BLaER1 (cell line): ENCODE measurements around the gene ACCS.

Experiments
- H3K27ac ChIP-seq: shearing (Covaris generic); formaldehyde crosslinking; 2 replicates; pipeline ENCODE4 v1.8.1; 2022
- H3K27me3 ChIP-seq: shearing (Covaris generic); formaldehyde crosslinking; 2 replicates; pipeline ENCODE4 v1.8.1; 2022
- H3K36me3 ChIP-seq: shearing (Covaris generic); formaldehyde crosslinking; 2 replicates; pipeline ENCODE4 v1.8.1; 2022
- H3K4me1 ChIP-seq: shearing (Covaris generic); formaldehyde crosslinking; 2 replicates; pipeline ENCODE4 v1.8.1; 2022
- H3K4me2 ChIP-seq: shearing (Covaris generic); formaldehyde crosslinking; 2 replicates; pipeline ENCODE4 v1.8.1; 2022
- H3K4me3 ChIP-seq: shearing (Covaris generic); formaldehyde crosslinking; 2 replicates; pipeline ENCODE4 v1.8.1; 2022
- H3K9ac ChIP-seq: shearing (Covaris generic); formaldehyde crosslinking; 2 replicates; pipeline ENCODE4 v1.8.1; 2022
- H3K9me3 ChIP-seq: shearing (Covaris generic); formaldehyde crosslinking; 2 replicates; pipeline ENCODE4 v1.8.1; 2022
- H4K20me1 ChIP-seq: shearing (Covaris generic); formaldehyde crosslinking; 2 replicates; pipeline ENCODE4 v1.8.1; 2022
- Cebpa-rat ChIP-seq: shearing (Covaris generic); IDR thresholded peaks from 2 replicates; pipeline ENCODE4 v1.8.1; 2022

The ACCS gene, protein sequence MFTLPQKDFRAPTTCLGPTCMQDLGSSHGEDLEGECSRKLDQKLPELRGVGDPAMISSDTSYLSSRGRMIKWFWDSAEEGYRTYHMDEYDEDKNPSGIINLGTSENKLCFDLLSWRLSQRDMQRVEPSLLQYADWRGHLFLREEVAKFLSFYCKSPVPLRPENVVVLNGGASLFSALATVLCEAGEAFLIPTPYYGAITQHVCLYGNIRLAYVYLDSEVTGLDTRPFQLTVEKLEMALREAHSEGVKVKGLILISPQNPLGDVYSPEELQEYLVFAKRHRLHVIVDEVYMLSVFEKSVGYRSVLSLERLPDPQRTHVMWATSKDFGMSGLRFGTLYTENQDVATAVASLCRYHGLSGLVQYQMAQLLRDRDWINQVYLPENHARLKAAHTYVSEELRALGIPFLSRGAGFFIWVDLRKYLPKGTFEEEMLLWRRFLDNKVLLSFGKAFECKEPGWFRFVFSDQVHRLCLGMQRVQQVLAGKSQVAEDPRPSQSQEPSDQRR

DNA sequence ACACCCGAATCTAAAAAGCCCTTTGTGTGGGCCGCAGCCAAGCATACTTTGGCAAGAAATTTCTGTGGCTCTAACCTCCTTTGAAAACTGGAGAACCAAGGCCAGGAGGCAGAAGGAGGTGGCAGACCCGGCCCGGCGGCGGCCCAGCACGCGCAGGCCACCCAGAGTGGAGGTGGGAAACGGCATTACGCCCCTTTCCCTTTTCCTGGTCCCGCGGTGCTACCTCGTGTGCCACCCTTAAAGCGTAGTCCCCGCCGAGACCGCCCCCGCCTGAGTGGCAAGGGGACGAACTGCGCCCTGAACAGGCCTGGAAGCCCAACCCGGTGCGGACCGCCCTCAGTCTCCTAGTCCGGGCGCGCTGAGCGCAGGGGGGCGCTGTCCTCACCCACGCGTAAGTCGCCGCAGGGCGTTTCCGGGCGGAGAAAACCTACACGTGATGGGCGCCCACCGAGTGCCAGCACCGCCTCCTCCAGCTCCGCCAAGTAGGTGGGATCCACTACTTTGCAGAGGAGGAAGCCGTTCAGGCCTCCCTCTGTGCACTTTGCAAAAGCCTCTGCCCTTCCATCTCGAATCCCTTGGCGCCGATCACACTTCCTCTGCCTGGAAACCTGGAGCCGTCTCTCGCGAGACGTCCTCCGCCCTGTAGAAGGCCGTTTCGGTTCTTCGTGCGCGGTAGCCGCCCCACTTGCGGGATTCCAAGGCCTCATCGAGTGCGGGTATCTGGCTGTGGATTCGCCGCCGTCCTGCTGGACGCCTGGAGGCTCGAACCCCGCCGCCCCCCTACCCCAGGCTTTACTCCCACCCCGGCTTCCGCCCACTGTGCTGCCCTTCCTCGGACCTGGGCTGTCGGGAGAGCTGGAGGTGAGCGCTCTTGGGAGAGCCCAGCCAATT, at the start of gene ACCS:
Gene ACCS, plus strand, starts transcription at position 430 of the 891 bp plus-strand sequence. CDS start 1,358 bp downstream, outside the sequence.
- Histone ChIP-seq H3K27me3 (peaks cover 15% of the 10 kb centered on the region), H3K9ac (peak within 1 kb of the TSS; percentile 51), H3K27ac (0 out of 2 replicates have a peak within 1 kb of the TSS, but pooled peaks have one; percentile 28), H3K4me1 (0 out of 2 replicates have a peak, but pooled peaks cover 5% of the 10 kb centered on the region), H3K9me3 (peaks cover 13% of the 10 kb centered on the region; the same call in 1 of the 2 replicates), H4K20me1 (no peaks in the 10 kb centered on the region), H3K36me3 (no peaks in the 10 kb centered on the region), H3K4me3 (peak within 1 kb of the TSS; percentile 59), H3K4me2 (peak within 1 kb of the TSS; percentile 70)
- TF ChIP-seq Cebpa-rat, result no peak

DNA sequence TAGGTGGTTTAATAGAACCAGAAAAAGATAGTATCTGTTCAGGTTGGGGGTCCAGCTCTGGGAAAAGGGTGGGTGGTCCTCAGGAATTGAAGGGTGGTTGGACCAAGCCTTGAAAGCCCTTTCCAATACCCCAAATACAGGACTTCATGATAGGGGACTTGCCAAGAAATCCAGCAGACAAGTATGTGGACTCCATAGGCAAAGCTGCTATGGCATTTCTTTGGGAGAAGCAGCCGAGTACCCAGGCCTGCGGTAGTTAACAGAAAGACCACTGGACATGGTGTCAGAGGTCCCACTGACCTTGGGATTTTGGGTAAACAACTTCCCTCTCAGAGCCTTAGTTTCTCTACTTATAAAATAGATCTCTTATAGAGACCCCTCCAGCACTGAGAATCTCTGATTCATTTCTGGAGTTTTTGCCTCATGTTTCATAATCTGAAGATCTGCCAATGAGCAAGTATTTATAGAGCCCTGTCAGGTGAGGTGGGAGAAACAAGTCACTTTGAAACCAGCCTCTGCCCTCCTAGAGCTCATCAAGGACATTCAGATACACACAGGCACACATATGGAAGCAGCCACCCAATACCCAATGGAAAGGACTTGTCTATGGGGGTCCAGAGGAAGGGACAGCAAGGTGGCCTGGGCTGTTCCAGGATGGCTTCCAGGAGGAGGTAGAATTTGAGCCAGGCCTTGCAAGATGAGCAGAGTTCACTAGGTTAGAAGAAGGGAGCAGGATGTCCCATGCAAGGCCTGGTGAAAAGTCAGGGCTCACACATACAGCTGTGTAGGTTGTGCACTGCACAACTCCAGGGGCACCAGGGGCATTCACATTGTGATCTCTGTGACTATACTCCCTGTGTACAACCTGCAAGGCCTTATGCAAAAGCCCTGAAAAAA, 49.3 kb upstream of the ACCS start:
- Histone ChIP-seq H3K4me3 (no peak overlapping the region), H3K9ac (no peak overlapping the region), H3K36me3 (no peaks in the 10 kb centered on the region), H3K4me1 (peaks cover 7% of the 10 kb centered on the region), H3K4me2 (peak overlapping the region; percentile 14; the same call in 1 of the 2 replicates), H4K20me1 (no peaks in the 10 kb centered on the region), H3K27me3 (no peaks in the 10 kb centered on the region), H3K9me3 (peaks cover 2% of the 10 kb centered on the region; the same call in 1 of the 2 replicates), H3K27ac (no peak overlapping the region)
- TF ChIP-seq Cebpa-rat, result no peak

DNA sequence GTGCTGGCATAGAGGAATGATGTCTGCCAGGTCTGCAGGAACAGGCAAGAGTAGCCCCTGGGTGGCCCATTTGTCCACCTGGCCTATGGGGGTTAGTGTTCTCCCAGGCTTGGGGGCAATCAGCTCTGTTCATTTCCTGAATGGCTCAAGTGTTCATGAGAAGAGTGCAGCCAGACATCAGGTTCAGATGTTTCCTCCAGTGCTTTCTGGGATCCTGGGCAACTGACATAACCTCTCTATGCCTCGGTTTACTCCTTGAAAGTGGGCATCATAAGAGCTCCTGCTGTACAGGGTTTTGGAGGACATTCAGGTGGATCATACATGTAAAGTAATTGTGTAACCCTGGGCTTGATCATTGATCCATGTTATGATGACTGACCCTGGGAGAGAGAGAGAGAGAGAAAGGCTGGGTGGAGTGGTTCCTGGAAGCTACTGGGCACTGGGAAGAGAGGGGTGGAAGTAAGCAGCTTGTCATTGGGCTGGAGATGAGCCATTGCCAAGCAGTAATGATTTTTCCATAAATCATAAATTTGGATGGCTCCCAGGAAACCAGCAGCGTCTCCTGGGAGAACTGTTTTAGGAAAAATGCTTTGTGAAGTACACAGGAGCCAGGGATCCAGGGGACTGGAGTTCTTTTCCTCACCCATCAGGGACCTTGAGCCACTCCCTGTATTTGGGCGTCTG, 48.5 kb upstream of the ACCS start:
- no peaks in the 10 kb centered on the region for H4K20me1 ChIP-seq
- no peak overlapping the region for H3K4me2 ChIP-seq
- H3K4me1 ChIP-seq, result peaks cover 7% of the 10 kb centered on the region
- no peak overlapping the region for H3K9ac ChIP-seq
- H3K27ac ChIP-seq, result no peak overlapping the region
- H3K36me3 ChIP-seq, result no peaks in the 10 kb centered on the region
- peaks cover 3% of the 10 kb centered on the region; the same call in 1 of the 2 replicates for H3K9me3 ChIP-seq
- H3K4me3 ChIP-seq, result no peak overlapping the region
- H3K27me3 ChIP-seq, result no peaks in the 10 kb centered on the region
- no peak for TF ChIP-seq Cebpa-rat

DNA sequence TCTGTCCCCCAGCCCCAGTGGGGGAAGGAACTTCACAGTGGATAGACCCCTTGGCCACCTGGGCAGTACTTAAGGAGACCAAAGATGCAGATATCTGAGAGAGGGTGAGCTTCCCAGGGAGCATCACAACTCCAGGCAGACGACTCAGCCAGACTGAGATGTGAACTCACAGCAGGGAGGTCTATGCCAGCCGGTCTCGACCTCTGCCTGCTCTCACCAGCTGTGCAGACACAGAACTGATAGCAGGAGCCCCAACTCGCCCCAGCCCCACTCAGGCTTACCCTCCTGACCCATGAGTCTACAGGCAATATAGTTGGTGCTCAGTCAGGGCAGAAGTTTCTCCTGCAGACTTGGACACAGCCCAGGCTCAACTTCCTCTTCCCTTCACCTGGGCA, 47.9 kb upstream of the ACCS start:
- H3K4me3 ChIP-seq, result no peak overlapping the region
- no peak for TF ChIP-seq Cebpa-rat
- no peak overlapping the region for H3K27ac ChIP-seq
- no peak overlapping the region for H3K4me2 ChIP-seq
- H3K4me1 ChIP-seq, result peaks cover 7% of the 10 kb centered on the region
- H3K27me3 ChIP-seq, result no peaks in the 10 kb centered on the region
- peaks cover 3% of the 10 kb centered on the region; the same call in 1 of the 2 replicates for H3K9me3 ChIP-seq
- no peaks in the 10 kb centered on the region for H3K36me3 ChIP-seq
- H4K20me1 ChIP-seq, result no peaks in the 10 kb centered on the region
- no peak overlapping the region for H3K9ac ChIP-seq

DNA sequence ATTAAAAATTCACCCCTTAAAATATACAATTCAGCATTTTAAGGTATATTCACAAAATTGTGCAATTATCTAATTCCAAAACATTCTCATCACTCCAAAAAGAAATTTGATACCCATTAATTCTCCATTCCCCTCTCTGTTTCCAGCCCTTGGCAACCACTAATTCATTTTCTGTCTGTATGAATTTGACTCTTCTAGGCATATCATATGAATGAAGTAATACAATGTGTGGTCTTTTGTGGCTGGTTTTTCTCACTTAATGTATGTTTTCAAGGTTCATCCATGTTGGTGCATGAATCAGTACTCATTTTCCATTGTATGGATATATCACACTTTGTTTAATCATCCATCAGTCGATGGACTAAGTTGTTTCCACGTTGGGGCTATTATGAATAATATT, 47.2 kb upstream of the ACCS start:
- peaks cover 3% of the 10 kb centered on the region; the same call in 1 of the 2 replicates for H3K9me3 ChIP-seq
- no peak overlapping the region for H3K9ac ChIP-seq
- no peak overlapping the region for H3K4me2 ChIP-seq
- no peak for TF ChIP-seq Cebpa-rat
- peaks cover 7% of the 10 kb centered on the region for H3K4me1 ChIP-seq
- no peaks in the 10 kb centered on the region for H3K27me3 ChIP-seq
- H4K20me1 ChIP-seq, result no peaks in the 10 kb centered on the region
- no peak overlapping the region for H3K27ac ChIP-seq
- no peak overlapping the region for H3K4me3 ChIP-seq
- no peaks in the 10 kb centered on the region for H3K36me3 ChIP-seq

DNA sequence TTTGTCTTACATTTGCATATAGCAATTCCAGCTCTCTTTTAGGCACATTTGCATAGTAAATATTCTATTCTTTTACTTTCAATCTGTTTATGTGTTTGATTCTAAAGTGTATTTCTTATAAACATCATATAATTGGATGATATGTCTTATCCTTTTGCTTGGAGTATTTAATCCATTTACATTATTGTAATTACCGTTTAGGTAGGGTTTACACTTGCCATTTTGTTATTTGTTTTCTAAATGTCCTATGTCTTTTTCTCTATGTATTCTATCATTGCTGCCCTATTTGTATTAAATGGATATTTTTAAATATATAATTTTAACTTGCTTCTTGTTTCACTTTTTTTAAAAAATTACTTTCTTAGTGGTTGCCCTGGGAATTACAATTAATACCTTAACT, 41.1 kb upstream of the ACCS start:
- H3K4me1 ChIP-seq, result no peaks in the 10 kb centered on the region
- H3K27ac ChIP-seq, result no peak overlapping the region
- TF ChIP-seq Cebpa-rat, result no peak
- H3K4me2 ChIP-seq, result no peak overlapping the region
- no peaks in the 10 kb centered on the region for H3K27me3 ChIP-seq
- H3K9me3 ChIP-seq, result peaks cover 11% of the 10 kb centered on the region; the same call in 1 of the 2 replicates
- H4K20me1 ChIP-seq, result no peaks in the 10 kb centered on the region
- no peak overlapping the region for H3K4me3 ChIP-seq
- no peak overlapping the region for H3K9ac ChIP-seq
- H3K36me3 ChIP-seq, result no peaks in the 10 kb centered on the region

DNA sequence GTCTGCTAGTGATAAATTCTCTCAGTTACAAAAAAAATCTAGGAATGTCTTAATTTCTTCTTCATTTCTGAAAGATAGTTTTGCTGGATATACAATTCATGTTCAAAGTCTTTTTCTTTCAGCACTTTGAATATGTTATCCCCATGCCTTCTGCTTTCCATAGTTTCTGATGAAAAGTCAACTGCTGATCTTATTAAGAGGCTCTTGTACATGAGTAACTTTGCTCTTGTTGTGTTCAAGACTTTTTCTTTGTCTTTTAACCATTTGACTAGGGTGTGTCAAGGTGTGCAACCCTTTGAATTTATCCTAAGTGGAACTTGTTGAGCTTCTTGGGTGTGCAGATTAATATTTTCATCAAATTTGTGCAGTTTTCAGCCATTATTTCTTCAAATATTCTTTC, 40.3 kb upstream of the ACCS start:
- Histone ChIP-seq H3K36me3 (no peaks in the 10 kb centered on the region), H3K9ac (no peak overlapping the region), H4K20me1 (no peaks in the 10 kb centered on the region), H3K4me3 (no peak overlapping the region), H3K4me1 (no peaks in the 10 kb centered on the region), H3K4me2 (no peak overlapping the region), H3K9me3 (peaks cover 11% of the 10 kb centered on the region; the same call in 1 of the 2 replicates), H3K27me3 (no peaks in the 10 kb centered on the region), H3K27ac (no peak overlapping the region)
- TF ChIP-seq Cebpa-rat, result no peak

DNA sequence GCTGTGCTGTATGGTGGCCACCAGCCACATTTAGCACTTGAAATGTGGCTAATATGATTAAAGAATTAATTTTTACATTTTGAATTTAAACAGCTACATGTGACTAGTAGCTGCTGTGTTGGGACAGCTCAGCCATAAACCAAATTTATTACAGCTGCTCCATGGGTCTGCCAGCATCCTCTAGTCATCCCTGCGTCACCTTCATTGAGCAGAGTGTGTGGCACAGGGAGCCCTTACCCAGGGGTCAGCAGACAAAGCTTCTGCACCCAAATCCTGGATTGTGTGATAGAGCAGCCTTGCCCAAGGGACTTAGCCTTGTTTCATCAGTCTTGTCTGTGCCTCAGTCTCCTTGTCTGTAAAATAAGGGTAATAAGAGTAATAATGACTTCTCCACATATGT, 37.7 kb upstream of the ACCS start:
- H3K27ac ChIP-seq, result no peak overlapping the region
- H3K4me1 ChIP-seq, result no peaks in the 10 kb centered on the region
- no peaks in the 10 kb centered on the region for H3K27me3 ChIP-seq
- no peak for TF ChIP-seq Cebpa-rat
- no peak overlapping the region for H3K4me2 ChIP-seq
- 0 out of 2 replicates have a peak, but pooled peaks cover 8% of the 10 kb centered on the region for H3K9me3 ChIP-seq
- H3K36me3 ChIP-seq, result no peaks in the 10 kb centered on the region
- H3K9ac ChIP-seq, result no peak overlapping the region
- H4K20me1 ChIP-seq, result no peaks in the 10 kb centered on the region
- H3K4me3 ChIP-seq, result no peak overlapping the region
